Transverse colon (tissue), 4 donors: Measurements from ENCODE around the gene AHNAK2.

Experiments
- CTCF ChIP-seq, 5 experiments: fragments of 200-600 bp in 3 of 5; fragments of 450-650 bp in 2 of 5; sonication (generic) in 3 of 5; IDR thresholded peaks; 1 replicate in 2 of 5; 2 replicates in 3 of 5; pipeline ENCODE4 v1.5.1; 2016 to 2017; ENCODE audit warnings: antibody characterized with exemption in 5 of 5, inconsistent platforms in 3 of 5, mild to moderate bottlenecking in 2 of 5, moderate library complexity in 1 of 5
- EP300 ChIP-seq: sonication (generic); formaldehyde crosslinking; IDR thresholded peaks from one replicate; pipeline ENCODE4 v1.6.1; 2017; ENCODE audit warnings: antibody characterized with exemption, low read depth
- POLR2A ChIP-seq: fragments of 450-650 bp; IDR thresholded peaks from one replicate; pipeline ENCODE4 v1.6.1; 2016; ENCODE audit warnings: antibody characterized with exemption, mild to moderate bottlenecking, moderate library complexity
- POLR2AphosphoS5 ChIP-seq, 3 donors: sonication (generic); formaldehyde crosslinking; IDR thresholded peaks; one replicate each; pipeline ENCODE4 v1.6.1; 2016; ENCODE audit warnings: antibody characterized with exemption in 3 of 3

GRCh38 chr14:104917116-104917515, 61.1 kb downstream of the AHNAK2 start:
- no peak for TF ChIP-seq POLR2A
- TF ChIP-seq CTCF (IDR thresholded peaks at IDR 0.05), result no peak
- TF ChIP-seq POLR2AphosphoS5 (IDR thresholded peaks at IDR 0.05), result no peak
- TF ChIP-seq EP300, result no peak
